ENCODE data around the gene GPC1.
"Not testable (repeated sequence)": the region's sequence is repeated elsewhere in the genome, so short reads cannot be mapped to it uniquely, and the experiment has no call there.

GRCh38 chr2:240497082-240497481 is 61.6 kb downstream of the GPC1 start:
- TF ChIP-seq, protein P1, sequence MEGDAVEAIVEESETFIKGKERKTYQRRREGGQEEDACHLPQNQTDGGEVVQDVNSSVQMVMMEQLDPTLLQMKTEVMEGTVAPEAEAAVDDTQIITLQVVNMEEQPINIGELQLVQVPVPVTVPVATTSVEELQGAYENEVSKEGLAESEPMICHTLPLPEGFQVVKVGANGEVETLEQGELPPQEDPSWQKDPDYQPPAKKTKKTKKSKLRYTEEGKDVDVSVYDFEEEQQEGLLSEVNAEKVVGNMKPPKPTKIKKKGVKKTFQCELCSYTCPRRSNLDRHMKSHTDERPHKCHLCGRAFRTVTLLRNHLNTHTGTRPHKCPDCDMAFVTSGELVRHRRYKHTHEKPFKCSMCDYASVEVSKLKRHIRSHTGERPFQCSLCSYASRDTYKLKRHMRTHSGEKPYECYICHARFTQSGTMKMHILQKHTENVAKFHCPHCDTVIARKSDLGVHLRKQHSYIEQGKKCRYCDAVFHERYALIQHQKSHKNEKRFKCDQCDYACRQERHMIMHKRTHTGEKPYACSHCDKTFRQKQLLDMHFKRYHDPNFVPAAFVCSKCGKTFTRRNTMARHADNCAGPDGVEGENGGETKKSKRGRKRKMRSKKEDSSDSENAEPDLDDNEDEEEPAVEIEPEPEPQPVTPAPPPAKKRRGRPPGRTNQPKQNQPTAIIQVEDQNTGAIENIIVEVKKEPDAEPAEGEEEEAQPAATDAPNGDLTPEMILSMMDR (conservative IDR thresholded peaks at IDR 0.05): not testable (repeated sequence)
- TF ChIP-seq ZFX (IDR thresholded peaks at IDR 0.05): not testable (repeated sequence)

Data from C4-2B (cell line).